ENCODE data around the gene FAM131C. TPM values are rescaled to one million over a fixed set of nuclear protein-coding genes. Genes with fewer than 3 reads are reported as not detected.

Gene FAM131C
- total RNA-seq, 1 donor from 2014 or later = 0.46 TPM

DNA sequence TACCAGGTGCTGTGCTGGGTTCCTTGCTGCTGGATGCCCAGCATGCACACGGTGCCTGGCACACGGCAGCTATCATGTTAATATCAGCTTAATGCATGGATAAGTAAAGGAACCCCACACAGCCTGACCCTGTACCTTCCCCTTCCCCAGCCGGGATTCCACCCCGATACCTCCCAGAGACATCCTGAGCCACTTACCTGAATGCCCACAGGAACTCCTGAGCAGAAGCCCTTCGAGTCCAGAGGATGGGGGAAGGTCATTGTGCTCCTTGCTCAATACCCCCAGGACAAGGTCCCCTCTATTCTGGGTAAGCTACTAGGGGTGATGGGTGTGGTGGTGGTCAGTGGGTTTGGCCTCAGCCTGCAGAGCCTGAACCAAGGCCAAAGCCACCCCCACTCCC is 1.4 kb downstream of the FAM131C start:
- no peak overlapping the region for H3K4me3 ChIP-seq (ENCODE audit: low read depth, low read length)
- TF ChIP-seq, protein P1, sequence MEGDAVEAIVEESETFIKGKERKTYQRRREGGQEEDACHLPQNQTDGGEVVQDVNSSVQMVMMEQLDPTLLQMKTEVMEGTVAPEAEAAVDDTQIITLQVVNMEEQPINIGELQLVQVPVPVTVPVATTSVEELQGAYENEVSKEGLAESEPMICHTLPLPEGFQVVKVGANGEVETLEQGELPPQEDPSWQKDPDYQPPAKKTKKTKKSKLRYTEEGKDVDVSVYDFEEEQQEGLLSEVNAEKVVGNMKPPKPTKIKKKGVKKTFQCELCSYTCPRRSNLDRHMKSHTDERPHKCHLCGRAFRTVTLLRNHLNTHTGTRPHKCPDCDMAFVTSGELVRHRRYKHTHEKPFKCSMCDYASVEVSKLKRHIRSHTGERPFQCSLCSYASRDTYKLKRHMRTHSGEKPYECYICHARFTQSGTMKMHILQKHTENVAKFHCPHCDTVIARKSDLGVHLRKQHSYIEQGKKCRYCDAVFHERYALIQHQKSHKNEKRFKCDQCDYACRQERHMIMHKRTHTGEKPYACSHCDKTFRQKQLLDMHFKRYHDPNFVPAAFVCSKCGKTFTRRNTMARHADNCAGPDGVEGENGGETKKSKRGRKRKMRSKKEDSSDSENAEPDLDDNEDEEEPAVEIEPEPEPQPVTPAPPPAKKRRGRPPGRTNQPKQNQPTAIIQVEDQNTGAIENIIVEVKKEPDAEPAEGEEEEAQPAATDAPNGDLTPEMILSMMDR (conservative IDR thresholded peaks at IDR 0.05; ENCODE audit: low read depth, low read length) = no peak
- DNase-seq (ENCODE audit: low read depth) = no peak

GRCh38 chr1:16071614-16072013 is 1.8 kb downstream of the FAM131C start:
- TF ChIP-seq, protein P1 (conservative IDR thresholded peaks at IDR 0.05; ENCODE audit: low read depth, low read length) = no peak
- DNase-seq (ENCODE audit: low read depth) = no peak
- no peak overlapping the region for H3K4me3 ChIP-seq (ENCODE audit: low read depth, low read length)

DNA sequence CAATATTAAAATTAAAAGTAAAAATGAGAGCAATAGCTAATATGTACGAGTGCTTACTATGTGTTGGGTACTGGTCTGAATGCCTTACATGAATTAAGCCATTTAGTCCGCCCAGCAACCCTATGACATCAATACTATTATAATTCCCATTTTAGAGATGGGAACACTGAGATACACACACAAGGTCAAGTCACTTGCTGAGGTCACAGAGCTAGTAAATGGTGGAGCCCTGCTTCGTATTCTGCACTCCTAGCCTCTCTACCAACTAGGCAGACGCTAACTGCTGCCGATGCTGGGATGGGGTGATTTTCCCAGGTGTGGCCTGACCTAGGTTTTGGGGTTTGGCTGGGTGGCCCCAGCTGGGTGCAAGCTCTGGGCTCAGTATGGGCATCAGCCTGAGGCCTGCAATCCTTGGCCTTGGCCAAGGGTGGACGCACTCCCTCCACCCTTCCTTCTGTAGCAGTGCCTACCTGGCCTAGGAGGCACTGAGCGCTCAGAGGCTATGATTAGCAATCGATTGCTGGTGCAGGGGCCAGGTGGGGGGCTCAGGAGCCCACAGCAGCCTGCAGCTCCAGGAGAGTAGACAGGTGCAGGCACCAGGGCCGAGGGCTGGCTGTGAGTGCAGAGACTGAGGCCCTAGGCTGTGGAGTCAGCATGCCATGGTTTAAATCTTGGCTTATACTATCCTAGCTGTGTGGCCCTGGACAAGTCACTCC is 2.7 kb downstream of the FAM131C start:
- TF ChIP-seq, protein P1 (conservative IDR thresholded peaks at IDR 0.05; ENCODE audit: low read depth, low read length) = no peak
- no peak overlapping the region for H3K4me3 ChIP-seq (ENCODE audit: low read depth, low read length)
- DNase-seq (ENCODE audit: low read depth) = no peak

- DNase-seq (ENCODE audit: low read depth) = no peak
- TF ChIP-seq, protein P1 (conservative IDR thresholded peaks at IDR 0.05; ENCODE audit: low read depth, low read length) = no peak
- no peak overlapping the region for H3K4me3 ChIP-seq (ENCODE audit: low read depth, low read length)
Measured at GRCh38 chr1:16068356-16069270, 4.8 kb downstream of the FAM131C start.

- H3K4me3 ChIP-seq (ENCODE audit: low read depth, low read length) = no peak overlapping the region
- no peak for DNase-seq (ENCODE audit: low read depth)
- TF ChIP-seq, protein P1 (conservative IDR thresholded peaks at IDR 0.05; ENCODE audit: low read depth, low read length) = no peak
Measured at GRCh38 chr1:16067933-16068332, 5.5 kb downstream of the FAM131C start.

- no peak overlapping the region for H3K4me3 ChIP-seq (ENCODE audit: low read depth, low read length)
- TF ChIP-seq, protein P1 (conservative IDR thresholded peaks at IDR 0.05; ENCODE audit: low read depth, low read length) = no peak
- DNase-seq (ENCODE audit: low read depth) = peak; percentile 48
Measured at GRCh38 chr1:16067127-16067768, 6.2 kb downstream of the FAM131C start.

Data from epithelial cell of proximal tubule (primary cell).